HG03442 (cell line): ENCODE data around the gene CHST10.

Experiments used
- ATAC-seq: cut with Tn5 transposase; IDR thresholded peaks from one replicate; pipeline ENCODE4 v1.9.1; 2021; ENCODE audit warnings: mild to moderate bottlenecking, moderate library complexity; ENCODE audit not compliant: unreplicated experiment

The CHST10 gene

GRCh38 chr2:100416397-100416934 is 1.0 kb downstream of the CHST10 start:
- no peak for ATAC-seq

GRCh38 chr2:100413571-100413970 is 3.9 kb downstream of the CHST10 start:
- no peak for ATAC-seq

GRCh38 chr2:100412881-100413321 is 4.6 kb downstream of the CHST10 start:
- no peak for ATAC-seq

- no peak for ATAC-seq
Observed at GRCh38 chr2:100412466-100412865, 5.0 kb downstream of the CHST10 start.

GRCh38 chr2:100411841-100412292 is 5.6 kb downstream of the CHST10 start:
- ATAC-seq: no peak

- no peak for ATAC-seq
Observed at GRCh38 chr2:100409975-100410647, 7.4 kb downstream of the CHST10 start.

- no peak for ATAC-seq
Observed at GRCh38 chr2:100409461-100409860, 8.0 kb downstream of the CHST10 start.

- ATAC-seq: no peak
Observed at GRCh38 chr2:100408941-100409340, 8.5 kb downstream of the CHST10 start.

- ATAC-seq: no peak
Observed at GRCh38 chr2:100408104-100408503, 9.4 kb downstream of the CHST10 start.

GRCh38 chr2:100407563-100407962 is 9.9 kb downstream of the CHST10 start:
- no peak for ATAC-seq

GRCh38 chr2:100407073-100407472 is 10.4 kb downstream of the CHST10 start:
- ATAC-seq: no peak

GRCh38 chr2:100406120-100406508 is 11.4 kb downstream of the CHST10 start:
- ATAC-seq: no peak

GRCh38 chr2:100405403-100406119 is 11.9 kb downstream of the CHST10 start:
- no peak for ATAC-seq

GRCh38 chr2:100404411-100404810 is 13.1 kb downstream of the CHST10 start:
- no peak for ATAC-seq

GRCh38 chr2:100403722-100404121 is 13.7 kb downstream of the CHST10 start:
- no peak for ATAC-seq

GRCh38 chr2:100401268-100401667 is 16.2 kb downstream of the CHST10 start:
- ATAC-seq: no peak

GRCh38 chr2:100399714-100400113 is 17.8 kb downstream of the CHST10 start:
- ATAC-seq: no peak

GRCh38 chr2:100397976-100398375 is 19.5 kb downstream of the CHST10 start:
- no peak for ATAC-seq

- no peak for ATAC-seq
Observed at GRCh38 chr2:100397118-100397860, 20.2 kb downstream of the CHST10 start.

GRCh38 chr2:100396483-100396882 is 21.0 kb downstream of the CHST10 start:
- ATAC-seq: no peak
